Peyer's patch (tissue), 4 donors: ENCODE measurements around the gene GOLT1A.

ENCODE experiments used
- CTCF ChIP-seq, 6 experiments: fragments of 450-650 bp in 4 of 6; fragments of 200-600 bp in 2 of 6; sonication (generic) in 1 of 6; IDR thresholded peaks; one replicate each; pipeline ENCODE4 v1.5.1; 2017 to 2019; ENCODE audit warnings: antibody characterized with exemption in 6 of 6, mild to moderate bottlenecking in 3 of 6, moderate library complexity in 1 of 6
- POLR2A ChIP-seq, 2 donors: fragments of 450-650 bp; IDR thresholded peaks; one replicate each; pipeline ENCODE4 v1.5.1; 2017; ENCODE audit warnings: antibody characterized with exemption in 2 of 2, mild to moderate bottlenecking in 2 of 2, moderate library complexity in 2 of 2

DNA sequence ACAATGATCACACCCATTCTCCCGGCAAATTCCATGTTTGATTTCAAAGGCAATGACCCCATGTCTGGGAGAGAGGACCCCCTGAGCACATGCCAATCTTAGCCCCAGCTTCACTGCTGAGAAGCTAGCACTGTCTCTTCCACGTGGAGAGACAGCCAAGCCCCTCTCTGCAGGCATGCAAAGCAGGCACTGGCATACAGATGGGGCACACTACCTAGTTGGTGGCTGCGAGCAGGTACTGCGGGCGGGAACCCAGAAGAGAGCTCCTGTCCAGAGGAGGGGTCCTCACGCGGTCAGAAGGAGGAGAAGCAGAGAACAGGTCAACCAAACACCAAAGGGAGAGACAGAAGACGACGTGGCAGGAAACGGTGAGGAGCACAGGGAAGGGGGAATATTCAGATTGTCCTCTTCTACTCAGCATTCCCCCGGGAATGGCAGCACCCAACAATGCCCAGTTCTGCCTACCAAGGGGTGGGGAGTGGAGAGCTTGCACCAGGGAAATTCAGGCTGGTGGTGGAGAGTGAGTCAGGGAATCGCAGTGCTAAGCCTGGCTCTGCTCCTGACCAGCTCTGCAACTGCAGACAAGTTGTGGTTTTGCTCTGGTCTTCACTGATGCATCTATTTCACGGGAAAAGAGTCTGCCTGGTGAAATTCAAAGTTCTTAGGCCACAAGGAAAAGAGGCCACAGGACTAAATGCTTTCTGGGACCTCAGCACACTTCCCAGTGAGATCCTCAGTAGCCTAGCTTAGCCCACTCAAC lies 48.1 kb upstream of the GOLT1A start:
- TF ChIP-seq CTCF (IDR thresholded peaks at IDR 0.05) (no peak), POLR2A (IDR thresholded peaks at IDR 0.05) (no peak)
